Mesodermal cell (in vitro differentiated cells): ENCODE results near the gene NCR1.
A peak's percentile ranks its signal among the peaks of the same experiment; 100 is the strongest.
"Not testable (repeated sequence)": the region's sequence is repeated elsewhere in the genome, so short reads cannot be mapped to it uniquely, and the experiment has no call there.

ENCODE experiments used
- H3K27ac ChIP-seq: 2 replicates; pipeline ENCODE4 v1.7.0; 2013; ENCODE audit warnings: mild to moderate bottlenecking, low read depth, low read length, moderate library complexity; ENCODE audit not compliant: severe bottlenecking
- H3K36me3 ChIP-seq: 2 replicates; pipeline ENCODE4 v1.7.1; 2013; ENCODE audit warnings: mild to moderate bottlenecking, low read length, moderate library complexity; ENCODE audit not compliant: control insufficient read depth, insufficient read depth
- H3K4me1 ChIP-seq: one replicate; pipeline ENCODE4 v1.7.1; 2013; ENCODE audit warnings: mild to moderate bottlenecking, low read length; ENCODE audit not compliant: insufficient read depth, control insufficient read depth, poor library complexity, severe bottlenecking
- H3K4me3 ChIP-seq: 2 replicates; pipeline ENCODE4 v1.7.0; 2013; ENCODE audit warnings: low read length, control low read depth, mild to moderate bottlenecking; ENCODE audit not compliant: insufficient read depth, poor library complexity, severe bottlenecking; ENCODE audit errors: extremely low read depth
- H3K9me3 ChIP-seq: 2 replicates; pipeline ENCODE4 v1.7.1; 2013; ENCODE audit warnings: mild to moderate bottlenecking, low read length, moderate library complexity; ENCODE audit not compliant: control insufficient read depth
- WGBS, 2 experiments: methylation state at CpG; one replicate each; pipeline ENCODE4 v1.1.5; 2013; ENCODE audit warnings: missing lambda C conversion rate in 2 of 2; ENCODE audit not compliant: insufficient coverage in 2 of 2; 5-methylcytosine and 5-hydroxymethylcytosine counted together

Gene NCR1

DNA sequence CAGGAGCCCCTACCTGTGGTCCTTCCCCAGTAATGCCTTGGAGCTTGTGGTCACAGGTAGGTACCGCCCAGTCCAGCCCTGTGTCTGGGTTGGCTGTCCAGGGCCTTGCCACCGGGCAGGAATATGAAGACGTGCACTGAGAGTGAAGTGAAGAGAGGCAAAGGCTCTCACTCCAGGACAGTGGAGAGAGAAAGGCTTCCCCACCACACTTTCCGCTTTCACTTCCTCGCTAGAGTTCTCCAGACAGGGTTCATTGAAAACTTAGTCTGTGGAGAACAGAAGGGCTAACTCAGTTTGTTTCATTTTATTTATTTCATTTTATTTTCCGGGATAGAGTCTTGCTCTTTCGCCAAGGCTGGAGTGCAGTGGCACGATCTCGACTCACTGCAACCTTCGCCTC, 17.7 kb upstream of the NCR1 start:
- Histone ChIP-seq H3K27ac (no peak overlapping the region), H3K9me3 (no peaks in the 10 kb centered on the region), H3K36me3 (no peaks in the 10 kb centered on the region), H3K4me3 (no peak overlapping the region), H3K4me1 (no peaks in the 10 kb centered on the region)
- WGBS, 2 experiments = 63 to 78% methylated on average over 6 to 8 of the region's 10 CpGs

DNA sequence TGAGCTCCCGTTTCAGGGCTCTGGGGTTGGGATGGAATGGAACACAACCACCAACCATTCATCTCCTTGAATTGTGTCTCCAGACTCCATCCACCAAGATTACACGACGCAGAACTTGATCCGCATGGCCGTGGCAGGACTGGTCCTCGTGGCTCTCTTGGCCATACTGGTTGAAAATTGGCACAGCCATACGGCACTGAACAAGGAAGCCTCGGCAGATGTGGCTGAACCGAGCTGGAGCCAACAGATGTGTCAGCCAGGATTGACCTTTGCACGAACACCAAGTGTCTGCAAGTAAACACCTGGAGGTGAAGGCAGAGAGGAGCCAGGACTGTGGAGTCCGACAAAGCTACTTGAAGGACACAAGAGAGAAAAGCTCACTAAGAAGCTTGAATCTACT, 16.4 kb upstream of the NCR1 start:
- WGBS, 2 experiments = 89% methylated on average over 10 to 11 of the region's 11 CpGs
- H3K4me1 ChIP-seq = no peaks in the 10 kb centered on the region
- no peak overlapping the region for H3K27ac ChIP-seq
- no peak overlapping the region for H3K4me3 ChIP-seq
- H3K9me3 ChIP-seq = no peaks in the 10 kb centered on the region
- H3K36me3 ChIP-seq = no peaks in the 10 kb centered on the region

DNA sequence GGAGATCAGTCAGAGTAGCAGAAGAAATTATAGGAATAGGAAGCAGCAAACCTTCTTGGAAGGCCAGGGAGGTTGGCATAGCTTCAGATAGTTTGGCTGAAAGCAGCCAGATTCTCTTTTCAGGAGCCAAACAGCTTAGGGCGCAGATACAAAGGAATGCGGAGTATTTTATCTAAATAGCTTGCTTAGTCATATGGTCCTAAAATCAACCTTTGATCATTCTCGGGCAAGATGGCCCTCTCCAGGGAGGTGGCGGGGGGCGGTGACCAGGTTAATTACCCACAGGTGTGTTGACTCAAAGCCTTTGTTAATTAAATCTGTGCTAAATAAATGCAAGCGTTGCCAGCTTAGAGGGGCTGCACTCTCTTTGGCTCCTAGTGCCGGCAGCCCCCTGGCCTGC, 12.5 kb upstream of the NCR1 start:
- Histone ChIP-seq H3K4me3 (no peak overlapping the region), H3K9me3 (no peaks in the 10 kb centered on the region), H3K36me3 (no peaks in the 10 kb centered on the region), H3K4me1 (no peaks in the 10 kb centered on the region), H3K27ac (peak overlapping the region; percentile 41)
- 59 to 66% methylated on average over 5 to 6 of the region's 7 CpGs for WGBS, 2 experiments

DNA sequence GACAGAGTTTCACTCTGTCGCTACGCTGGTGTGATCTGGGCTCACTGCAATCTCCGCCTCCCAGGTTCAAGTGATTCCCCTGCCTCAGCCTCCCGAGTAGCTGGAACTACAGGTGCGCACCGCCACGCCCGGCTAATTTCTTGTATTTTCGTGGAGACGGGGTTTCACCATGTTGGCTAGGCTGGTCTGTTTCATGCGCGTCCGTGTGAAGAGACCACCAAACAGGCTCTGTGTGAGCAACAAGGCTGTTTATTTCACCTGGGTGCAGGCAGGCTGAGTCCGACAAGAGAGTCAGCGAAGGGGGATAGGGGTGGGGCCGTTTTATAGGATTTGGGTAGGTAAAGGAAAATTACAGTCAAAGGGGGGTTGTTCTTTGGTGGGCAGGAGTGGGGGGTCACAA, 11.8 kb upstream of the NCR1 start:
- H3K36me3 ChIP-seq, H3K27ac ChIP-seq, H3K4me1 ChIP-seq, H3K9me3 ChIP-seq, H3K4me3 ChIP-seq: not testable (repeated sequence)
- WGBS, 2 experiments = 86 to 89% methylated on average over 16 of the region's 16 CpGs

DNA sequence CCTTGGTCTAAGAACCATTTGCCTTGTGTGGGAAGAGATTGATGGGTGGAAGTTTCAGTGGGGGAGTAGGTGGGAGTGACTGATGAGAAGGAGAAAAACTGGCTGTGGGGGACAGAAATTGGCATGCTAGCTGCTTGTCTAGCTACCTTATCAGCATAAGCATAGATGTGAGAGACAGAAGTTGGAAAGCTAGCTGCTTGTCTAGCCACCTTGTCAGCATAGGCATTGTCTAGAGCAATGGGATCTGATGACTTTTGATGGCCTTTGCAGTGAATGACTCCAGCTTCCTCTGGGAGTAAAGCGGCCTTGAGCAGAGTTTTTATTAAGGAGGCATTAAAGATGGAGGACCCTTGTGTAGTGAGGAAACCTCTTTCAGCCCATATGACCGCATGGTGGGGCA, 9.9 kb upstream of the NCR1 start:
- H3K4me3 ChIP-seq = no peak overlapping the region
- H3K9me3 ChIP-seq = no peaks in the 10 kb centered on the region
- no peak overlapping the region for H3K27ac ChIP-seq
- H3K4me1 ChIP-seq = no peaks in the 10 kb centered on the region
- WGBS, 2 experiments = 90 to 96% methylated on average over 1 to 2 of the region's 2 CpGs
- no peaks in the 10 kb centered on the region for H3K36me3 ChIP-seq

DNA sequence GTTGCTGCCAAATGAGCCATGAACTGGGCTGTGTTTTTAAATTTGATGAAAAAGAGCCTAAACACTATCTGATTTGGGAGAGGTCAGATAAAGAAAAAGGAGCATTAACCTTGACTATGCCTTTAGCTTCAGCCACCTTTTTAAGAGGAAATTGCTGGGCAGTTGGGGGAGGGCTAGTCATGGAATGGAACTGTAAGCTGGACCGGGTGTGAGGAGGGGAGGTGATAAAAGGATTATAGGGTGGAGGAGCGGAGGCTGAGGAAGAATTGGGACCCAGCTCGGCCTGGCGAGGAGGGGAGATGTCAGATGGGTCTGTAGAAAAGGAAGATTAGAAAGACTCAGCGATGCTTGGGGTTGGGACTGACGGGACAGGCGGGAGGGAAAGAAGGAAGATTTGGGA, 7.3 kb upstream of the NCR1 start:
- not testable (repeated sequence) for H3K27ac ChIP-seq, H3K4me3 ChIP-seq, H3K9me3 ChIP-seq, H3K4me1 ChIP-seq, H3K36me3 ChIP-seq
- WGBS, 2 experiments = 59 to 81% methylated on average over 2 to 6 of the region's 7 CpGs

DNA sequence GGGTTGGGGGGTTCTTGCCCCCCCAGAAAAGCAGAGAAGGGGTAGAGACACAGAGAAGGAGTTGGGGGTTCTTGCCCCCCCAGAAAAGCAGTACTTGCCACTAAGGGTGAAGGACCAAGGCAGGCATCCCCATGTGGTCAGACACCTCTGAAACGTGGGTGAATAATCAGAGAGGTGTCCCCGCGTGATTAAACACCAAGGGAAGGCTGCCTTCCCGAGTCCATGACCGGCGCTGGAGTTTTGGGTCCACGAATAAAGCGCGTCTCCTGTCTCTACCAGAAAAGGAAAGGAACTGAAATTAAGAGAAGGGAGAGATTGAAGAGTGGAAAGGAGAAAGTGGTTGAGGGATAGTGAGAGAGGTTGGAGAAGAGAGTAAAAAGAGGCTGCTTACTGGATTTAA, 6.3 kb upstream of the NCR1 start:
- not testable (repeated sequence) for H3K4me3 ChIP-seq, H3K27ac ChIP-seq, H3K36me3 ChIP-seq, H3K9me3 ChIP-seq, H3K4me1 ChIP-seq
- WGBS, 2 experiments = 84 to 90% methylated on average over 9 of the region's 9 CpGs

DNA sequence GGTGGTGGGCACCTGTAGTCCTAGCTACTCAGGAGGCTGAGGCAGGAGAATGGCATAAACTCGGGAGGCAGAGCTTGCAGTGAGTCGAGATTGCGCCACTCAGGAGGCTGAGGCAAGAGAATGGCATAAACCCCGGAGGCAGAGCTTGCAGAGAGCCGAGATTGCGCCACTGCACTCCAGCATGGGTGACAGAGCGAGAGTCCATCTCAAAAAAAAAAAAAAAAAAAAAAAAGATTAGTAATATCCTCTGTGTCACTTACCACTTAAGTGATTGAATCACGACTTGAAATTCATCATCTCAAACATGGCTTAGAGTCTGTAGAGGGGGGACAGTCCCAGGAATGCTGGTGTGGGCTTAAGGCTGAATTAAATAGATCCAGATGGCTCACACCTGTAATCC, 4.8 kb upstream of the NCR1 start:
- not testable (repeated sequence) for H3K4me3 ChIP-seq, H3K27ac ChIP-seq, H3K36me3 ChIP-seq, H3K9me3 ChIP-seq, H3K4me1 ChIP-seq
- WGBS, 2 experiments = 68 to 70% methylated on average over 4 to 6 of the region's 8 CpGs

DNA sequence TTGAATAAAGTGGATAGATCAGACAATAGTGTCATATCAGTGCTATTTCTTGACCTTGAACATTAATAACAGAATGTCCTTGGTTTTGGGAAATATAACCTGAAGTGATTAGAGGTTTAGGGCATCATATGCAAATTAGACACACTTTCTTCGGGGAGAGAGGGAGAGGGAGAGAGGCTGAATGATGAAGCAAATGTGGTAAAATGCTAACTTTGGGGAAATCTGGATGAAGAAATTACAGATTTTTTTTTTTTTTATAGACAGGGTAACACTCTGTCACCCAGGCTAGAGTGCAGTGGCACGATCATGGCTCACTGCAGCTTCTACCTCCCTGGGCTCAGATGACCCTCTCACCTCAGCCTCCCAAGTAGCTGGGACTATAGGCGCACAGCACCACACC, 3.9 kb upstream of the NCR1 start:
- WGBS, 2 experiments = 79 to 100% methylated on average over 1 to 3 of the region's 3 CpGs
- Histone ChIP-seq H3K27ac (no peak overlapping the region), H3K4me1 (no peaks in the 10 kb centered on the region)

DNA sequence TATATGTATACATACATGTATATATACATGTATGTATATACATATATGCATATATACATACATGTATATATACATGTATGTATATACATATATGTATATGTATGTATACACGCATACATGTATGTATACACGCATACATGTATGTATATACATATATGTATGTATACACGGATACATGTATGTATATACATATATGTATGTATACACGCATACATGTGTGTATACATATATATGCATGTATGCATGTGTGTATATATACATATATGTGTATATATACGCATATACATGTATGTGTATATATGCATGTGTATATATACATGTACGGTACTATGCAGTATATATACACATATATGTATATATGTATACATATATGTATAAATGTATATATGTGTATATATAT, 2.6 kb upstream of the NCR1 start:
- no CpG with 5 or more reads among the region's 6 CpGs for WGBS, 2 experiments
- Histone ChIP-seq H3K27ac (no peak overlapping the region), H3K4me3 (no peak overlapping the region), H3K4me1 (no peaks in the 10 kb centered on the region), H3K9me3 (no peaks in the 10 kb centered on the region), H3K36me3 (no peaks in the 10 kb centered on the region)

More for the DNA sequence above, 3.9 kb upstream of the NCR1 start:
- Histone ChIP-seq H3K9me3 (no peaks in the 10 kb centered on the region), H3K36me3 (no peaks in the 10 kb centered on the region), H3K4me3 (no peak overlapping the region)

DNA sequence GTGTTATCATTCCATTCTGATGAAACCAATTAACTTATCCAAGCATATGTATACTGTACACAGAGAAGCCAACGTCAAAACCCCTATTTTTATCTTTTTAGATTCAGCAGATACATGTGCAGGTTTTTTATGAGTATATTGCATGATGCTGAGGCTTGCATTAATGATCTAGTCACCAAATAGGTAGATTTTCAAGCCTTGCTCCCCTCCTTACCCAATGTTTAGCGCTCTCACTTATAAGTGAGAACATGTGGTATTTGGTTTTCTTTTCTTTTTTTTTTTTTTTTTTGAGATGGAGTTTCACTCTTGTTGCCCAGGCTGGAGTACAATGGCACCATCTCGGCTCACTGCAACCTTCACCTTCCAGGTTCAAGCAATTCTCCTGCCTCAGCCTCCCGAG, 1.7 kb upstream of the NCR1 start:
- not testable (repeated sequence) for H3K4me1 ChIP-seq, H3K9me3 ChIP-seq, H3K36me3 ChIP-seq, H3K4me3 ChIP-seq, H3K27ac ChIP-seq
- WGBS, 2 experiments = 83% methylated on average over 2 of the region's 4 CpGs; no CpG with 5 or more reads in 1 of the 2 experiments

DNA sequence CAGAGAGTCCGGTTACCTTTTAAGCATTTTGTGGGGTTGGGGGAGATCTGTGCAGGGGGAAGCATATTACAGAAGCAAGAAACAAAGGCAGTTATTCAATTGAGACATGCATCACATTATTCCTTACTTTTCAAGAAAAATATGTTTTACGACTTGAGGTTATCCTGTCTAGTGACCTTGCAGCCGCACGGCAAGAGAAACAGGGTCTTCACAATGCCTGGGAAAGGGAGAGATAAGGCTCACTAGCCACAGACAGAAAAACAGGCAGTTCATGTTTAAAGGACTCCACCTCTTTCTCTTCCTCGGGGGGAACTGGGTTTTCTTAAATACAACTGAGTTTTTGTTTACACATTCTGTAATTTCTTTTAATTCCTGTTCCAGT, 536 bp upstream of the NCR1 start:
- no peak overlapping the region for H3K27ac ChIP-seq
- 91 to 97% methylated on average over 3 of the region's 5 CpGs for WGBS, 2 experiments

More for the DNA sequence above, 536 bp upstream of the NCR1 start:
- Histone ChIP-seq H3K9me3 (no peaks in the 10 kb centered on the region), H3K36me3 (no peaks in the 10 kb centered on the region), H3K4me1 (no peaks in the 10 kb centered on the region), H3K4me3 (no peak overlapping the region)
